ENCODE data around the gene VRK3. TPM values are rescaled to one million over a fixed set of nuclear protein-coding genes. Genes with fewer than 3 reads are reported as not detected.

Gene VRK3
- total and polyA plus RNA-seq, 2 of the 4 experiments (the other 2 are of a cell fraction): 28.7 to 35.8 TPM

GRCh38 chr19:50007947-50008346 is 17.2 kb downstream of the VRK3 start:
- no peaks in the 10 kb centered on the region for H3K27me3 ChIP-seq (ENCODE audit: control insufficient read depth, insufficient read depth, low read length)
- peaks cover 13% of the 10 kb centered on the region for H4K20me1 ChIP-seq (ENCODE audit: insufficient read depth, low read length)
- 100% methylated on average over 1 of the region's 2 CpGs; no CpG with 5 or more reads in 1 of the 2 experiments for WGBS, 2 experiments (ENCODE audit: extremely low coverage in 2 of 2, insufficient read length in 1 of 2)
- H3K36me3 ChIP-seq (ENCODE audit: control insufficient read depth, insufficient read depth, low read length): peaks cover 45% of the 10 kb centered on the region
- TF ChIP-seq MXI1 (IDR thresholded peaks at IDR 0.05; ENCODE audit: borderline replicate concordance, low read depth, low read length) (no peak), SMC3 (IDR thresholded peaks at IDR 0.05; ENCODE audit: low read depth, low read length) (no peak)
- H4K91ac ChIP-seq (ENCODE audit: insufficient read depth, low read depth, low read length): no peak overlapping the region
- in situ Hi-C loops (cut with MboI; ENCODE audit: low sequenced_read_pairs): no loop called here
- H2AK5ac ChIP-seq (ENCODE audit: low read depth, low read length): no peak overlapping the region
- H3K9me3 ChIP-seq (ENCODE audit: control insufficient read depth, insufficient read depth, low read length): no peaks in the 10 kb centered on the region
- H3K79me1 ChIP-seq (ENCODE audit: low read depth in 1 of 2, low read length in 2 of 2): peaks cover 20 to 36% of the 10 kb centered on the region in 2 experiments
- BruUV-seq (replicated peaks): no TSS peak
- H2BK20ac ChIP-seq (ENCODE audit: low read depth, low read length): no peak overlapping the region
- no peak overlapping the region for H3K9ac ChIP-seq (ENCODE audit: low read depth, low read length)
- H3K4me1 ChIP-seq (ENCODE audit: control insufficient read depth, insufficient read depth, low read length): peaks cover 10% of the 10 kb centered on the region
- ATAC-seq (ENCODE audit: low read depth) (no peak), DNase-seq (no peak)
- H2BK120ac ChIP-seq (ENCODE audit: low read depth, low read length): no peak overlapping the region
- H3K4me3 ChIP-seq (ENCODE audit: insufficient read depth, low read depth, low read length): no peak overlapping the region
- H3K23ac ChIP-seq (ENCODE audit: low read depth, low read length): no peak overlapping the region
- CTCF ChIA-PET: no interaction called here
- H2AFZ ChIP-seq (replicated peaks; ENCODE audit: low read length, poor library complexity): no peak overlapping the region
- H2AK9ac ChIP-seq (replicated peaks; ENCODE audit: low read depth, low read length, poor library complexity): no peak overlapping the region
- H2BK5ac ChIP-seq (ENCODE audit: low read depth, low read length, poor library complexity, severe bottlenecking): no peak overlapping the region
- dilution Hi-C loops (cut with HindIII; ENCODE audit: low sequenced_read_pairs, unreplicated experiment): no loop called here
- peaks cover 19% of the 10 kb centered on the region for H3K9me1 ChIP-seq (ENCODE audit: insufficient read depth, low read length)
- H3K14ac ChIP-seq (replicated peaks; ENCODE audit: low read depth, low read length): no peak overlapping the region
- no peak overlapping the region for H3K4me2 ChIP-seq (ENCODE audit: low read depth, low read length)
- H3K18ac ChIP-seq (ENCODE audit: low read depth, low read length): no peak overlapping the region
- H4K5ac ChIP-seq (ENCODE audit: low read depth, low read length): no peak overlapping the region
- no peak overlapping the region for H2BK15ac ChIP-seq (ENCODE audit: low read depth, low read length)
- H4K8ac ChIP-seq (ENCODE audit: low read depth in 2 of 2, low read length in 2 of 2): no peak overlapping the region
- H3K4ac ChIP-seq (ENCODE audit: low read depth, low read length): no peak overlapping the region
- intact Hi-C loops (cut with micrococcal nuclease): no loop called here
- H3K56ac ChIP-seq (ENCODE audit: extremely low read depth, insufficient read depth, low read length): no peak overlapping the region
- H3K27ac ChIP-seq (ENCODE audit: insufficient read depth, low read length): no peak overlapping the region
- POLR2A ChIA-PET (ENCODE audit: unreplicated experiment): no interaction called here

All from IMR-90 (cell line).